Epithelial cell of proximal tubule (primary cell): ENCODE results near the gene FRMD4B. TPM values are rescaled to one million over a fixed set of nuclear protein-coding genes. Genes with fewer than 3 reads are reported as not detected.
A peak's percentile ranks its signal among the peaks of the same experiment; 100 is the strongest.

Experiments used
- DNase-seq: peaks from one replicate; pipeline ENCODE4 v3.0.0-alpha.2; 2011; ENCODE audit warnings: low read depth
- H3K4me3 ChIP-seq: 2 replicates; pipeline ENCODE4 v1.5.1; 2011; ENCODE audit warnings: low read depth, mild to moderate bottlenecking, low read length
- total RNA-seq: library from RNA; depleted of rRNA; stranded (reverse); fragments of >200 nt; gene quantifications from 2 replicates; pipeline ENCODE4 v1.2.3, GENCODE V29; 2015
- TF ChIP-seq, protein P1 (sequence below): conservative IDR thresholded peaks from 2 replicates; pipeline ENCODE4 v1.5.1; 2012; ENCODE audit warnings: low read depth, mild to moderate bottlenecking, low read length

The FRMD4B gene
- total RNA-seq, 1 donor from 2014 or later, result 21.7 TPM

DNA sequence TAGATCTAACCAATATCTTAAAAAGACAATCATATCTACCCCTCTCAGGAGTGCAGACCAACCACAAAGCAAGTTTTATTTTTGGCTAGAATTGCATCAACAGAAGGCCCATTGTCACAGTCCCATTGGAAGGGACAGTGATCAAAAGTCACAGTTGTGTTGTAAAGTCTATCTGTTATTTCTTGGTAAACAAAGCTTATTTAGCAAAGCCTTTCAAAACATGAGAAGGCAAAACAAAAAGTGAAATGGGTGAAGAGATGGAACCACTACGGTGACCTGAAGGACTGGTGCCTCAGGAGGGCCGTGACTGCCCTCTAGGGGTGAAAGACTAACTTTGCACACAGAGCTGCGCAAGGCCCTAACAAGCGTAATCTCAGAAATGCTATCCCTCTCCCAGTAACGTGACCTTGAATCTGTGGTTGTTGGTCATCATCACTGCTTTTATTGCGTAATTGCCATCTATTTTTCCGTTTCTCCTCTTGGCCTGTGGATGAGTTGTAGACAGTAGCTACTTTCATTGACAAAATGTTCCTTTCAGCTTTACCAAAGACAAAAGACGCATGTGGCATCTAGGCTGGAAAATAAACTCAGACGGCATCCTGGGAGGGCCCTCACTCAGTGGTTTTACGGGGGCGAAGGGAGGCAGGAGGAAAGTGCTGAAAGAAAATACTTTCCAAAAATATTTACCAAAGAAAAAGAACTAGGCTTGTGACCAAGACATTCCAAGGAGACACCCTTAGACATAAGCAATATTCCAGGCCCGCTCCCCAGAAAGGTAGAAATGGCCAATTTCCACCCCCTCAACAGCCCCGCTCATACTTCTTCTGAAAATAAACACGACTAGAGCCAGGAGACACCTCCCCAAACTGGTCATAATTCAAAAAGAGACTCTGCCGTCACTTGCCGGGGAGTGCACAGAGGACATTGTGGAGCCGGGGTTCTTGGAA lies 79.4 kb downstream of the FRMD4B start:
- peak; percentile 47 for DNase-seq
- TF ChIP-seq, protein P1, sequence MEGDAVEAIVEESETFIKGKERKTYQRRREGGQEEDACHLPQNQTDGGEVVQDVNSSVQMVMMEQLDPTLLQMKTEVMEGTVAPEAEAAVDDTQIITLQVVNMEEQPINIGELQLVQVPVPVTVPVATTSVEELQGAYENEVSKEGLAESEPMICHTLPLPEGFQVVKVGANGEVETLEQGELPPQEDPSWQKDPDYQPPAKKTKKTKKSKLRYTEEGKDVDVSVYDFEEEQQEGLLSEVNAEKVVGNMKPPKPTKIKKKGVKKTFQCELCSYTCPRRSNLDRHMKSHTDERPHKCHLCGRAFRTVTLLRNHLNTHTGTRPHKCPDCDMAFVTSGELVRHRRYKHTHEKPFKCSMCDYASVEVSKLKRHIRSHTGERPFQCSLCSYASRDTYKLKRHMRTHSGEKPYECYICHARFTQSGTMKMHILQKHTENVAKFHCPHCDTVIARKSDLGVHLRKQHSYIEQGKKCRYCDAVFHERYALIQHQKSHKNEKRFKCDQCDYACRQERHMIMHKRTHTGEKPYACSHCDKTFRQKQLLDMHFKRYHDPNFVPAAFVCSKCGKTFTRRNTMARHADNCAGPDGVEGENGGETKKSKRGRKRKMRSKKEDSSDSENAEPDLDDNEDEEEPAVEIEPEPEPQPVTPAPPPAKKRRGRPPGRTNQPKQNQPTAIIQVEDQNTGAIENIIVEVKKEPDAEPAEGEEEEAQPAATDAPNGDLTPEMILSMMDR, result peak; percentile 95
- no peak overlapping the region for H3K4me3 ChIP-seq

DNA sequence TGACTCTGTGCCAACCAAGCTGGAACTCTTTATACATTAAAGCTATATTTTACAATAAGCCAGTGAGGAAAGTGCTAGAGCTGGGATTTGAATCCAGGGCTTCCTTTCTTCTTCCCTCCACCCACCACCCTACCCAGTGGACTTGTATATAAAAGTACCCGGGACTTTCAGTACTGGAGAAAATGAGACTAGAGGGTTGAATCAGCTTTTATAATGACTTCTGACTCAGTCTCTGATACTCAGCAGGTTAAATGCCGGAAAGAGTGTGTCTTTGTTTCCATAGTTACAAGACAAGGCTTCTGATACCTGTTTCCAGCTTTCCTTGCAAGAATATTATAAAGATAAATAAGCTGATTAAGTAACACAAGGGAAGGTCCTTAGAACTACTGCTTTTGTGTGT lies 80.9 kb downstream of the FRMD4B start:
- TF ChIP-seq, protein P1, result no peak
- peak; percentile 47 for DNase-seq
- no peak overlapping the region for H3K4me3 ChIP-seq

DNA sequence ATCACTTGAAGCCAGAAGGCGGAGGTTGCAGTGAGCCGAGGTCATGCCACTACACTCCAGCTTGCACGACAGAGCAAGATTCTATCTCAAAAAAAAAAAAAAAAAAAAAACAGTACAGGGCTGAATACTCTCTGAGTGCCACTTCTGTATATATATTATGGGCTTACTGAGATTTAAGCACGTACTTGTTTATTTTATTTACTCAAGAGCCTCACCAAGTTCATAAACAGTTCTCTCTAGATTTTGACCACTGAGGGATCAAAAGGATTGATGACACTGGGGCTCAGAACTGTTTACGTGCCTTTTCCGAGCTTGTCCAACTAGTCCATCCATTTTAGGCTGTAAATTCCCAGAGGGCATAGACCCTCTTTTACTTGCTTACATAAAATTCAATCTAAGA lies 81.5 kb downstream of the FRMD4B start:
- DNase-seq, result no peak
- no peak overlapping the region for H3K4me3 ChIP-seq
- TF ChIP-seq, protein P1, result no peak

DNA sequence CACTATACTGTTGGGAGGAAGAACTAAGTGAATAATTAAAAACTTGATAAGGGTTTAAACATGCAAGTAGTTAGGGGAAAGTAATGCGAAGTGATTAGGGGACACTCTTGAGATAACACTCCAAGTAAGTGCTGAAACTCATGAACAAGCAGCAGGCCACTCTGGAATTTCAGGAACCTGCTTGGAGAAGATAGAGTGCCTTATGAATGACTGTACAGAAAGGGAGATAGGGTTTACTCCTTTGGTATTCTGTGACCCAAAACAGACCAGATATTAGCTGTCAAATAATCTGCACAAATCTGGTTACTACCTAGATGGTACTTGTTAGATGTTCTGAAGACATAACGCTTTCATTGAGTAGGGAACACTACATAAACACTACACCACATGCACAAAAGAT lies 85.6 kb downstream of the FRMD4B start:
- TF ChIP-seq, protein P1, result no peak
- H3K4me3 ChIP-seq, result no peak overlapping the region
- no peak for DNase-seq

DNA sequence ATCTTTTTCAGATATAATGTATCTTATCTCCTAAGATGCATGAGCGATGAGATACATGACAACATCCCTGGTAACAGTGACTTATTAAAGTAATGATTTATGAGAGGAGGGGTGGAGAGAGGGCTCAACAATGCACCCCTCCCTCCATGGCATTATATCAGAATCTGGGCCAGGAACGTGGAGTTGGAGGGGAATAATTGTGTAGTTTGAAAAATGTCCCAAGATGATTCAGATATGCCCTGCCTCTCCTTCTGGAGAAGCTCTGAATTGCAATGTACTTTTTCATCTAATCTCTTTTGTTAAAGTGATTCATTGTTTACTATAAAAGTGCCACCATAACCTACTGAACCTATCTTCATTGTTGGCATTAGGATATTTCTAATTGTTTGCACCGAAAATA lies 86.5 kb downstream of the FRMD4B start:
- H3K4me3 ChIP-seq, result no peak overlapping the region
- no peak for DNase-seq
- TF ChIP-seq, protein P1, result peak; percentile 30

DNA sequence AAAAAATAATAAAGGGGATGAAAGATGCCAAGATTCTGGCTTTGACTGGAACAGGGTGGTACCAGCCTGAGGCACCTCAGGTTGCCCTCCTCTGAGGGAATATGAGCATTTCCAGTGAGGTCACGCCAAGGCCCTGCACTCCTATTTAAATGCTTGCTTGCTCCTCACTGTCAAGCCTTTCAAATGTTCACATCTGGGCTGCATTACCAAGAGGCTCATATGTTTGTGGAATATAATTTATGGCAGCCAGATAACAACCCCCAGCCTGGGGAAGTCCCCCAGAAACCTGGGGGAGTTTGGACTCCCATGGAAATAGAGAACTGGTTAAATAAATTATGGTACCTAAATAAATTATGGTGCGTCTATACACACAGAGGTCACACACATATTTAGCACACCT lies 88.4 kb downstream of the FRMD4B start:
- TF ChIP-seq, protein P1, result no peak
- no peak for DNase-seq
- no peak overlapping the region for H3K4me3 ChIP-seq

DNA sequence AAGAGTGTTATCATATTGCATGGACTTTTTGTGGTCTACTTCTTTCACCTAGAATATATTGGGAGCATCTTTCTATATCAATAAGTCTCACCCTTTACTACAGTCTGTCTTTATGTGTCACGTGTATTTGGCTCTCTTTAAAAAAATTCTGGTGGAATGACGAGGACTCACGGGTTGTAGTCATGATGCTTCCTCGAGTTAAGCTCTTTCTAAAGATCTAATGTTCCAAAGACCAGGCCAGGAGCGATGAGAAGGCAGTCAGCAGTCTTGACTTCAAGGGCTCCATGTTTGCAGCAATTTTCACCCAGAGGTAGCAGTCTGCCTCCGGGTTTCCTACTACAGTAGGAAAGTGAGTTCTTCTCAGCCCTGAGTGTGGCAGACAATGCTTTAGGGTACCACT lies 88.9 kb downstream of the FRMD4B start:
- H3K4me3 ChIP-seq, result no peak overlapping the region
- TF ChIP-seq, protein P1, result no peak

More for the DNA sequence above, 88.9 kb downstream of the FRMD4B start:
- DNase-seq, result no peak
